Activated CD4-positive, alpha-beta T cell treated with anti-CD3 and anti-CD28 coated beads, Interleukin-2, amount 10 ng/mL, durations not matched to agents 7 days and 5 days (primary cell): Measurements from ENCODE around the gene BCL2. TPM values are rescaled to one million over a fixed set of nuclear protein-coding genes. Genes with fewer than 3 reads are reported as not detected.

Source experiments
- CTCF ChIA-PET: fragments of 350-600 bp; sonication (Branson Sonifier 250); formaldehyde crosslinking; loops from one replicate; lab custom pipeline; 2021; ENCODE audit warnings: antibody characterized with exemption; lab: Charles Lee
- POLR2A ChIA-PET: fragments of 350-600 bp; sonication (Branson Sonifier 250); formaldehyde crosslinking; loops from one replicate; lab custom pipeline; 2021; ENCODE audit warnings: antibody characterized with exemption; lab: Charles Lee
- DNase-seq: peaks from one replicate; pipeline ENCODE4 v3.0.0-alpha.2; 2020
- H3K27ac Mint-ChIP-seq: one replicate; pipeline ENCODE4 v1.8.0; 2021; ENCODE audit warnings: mild to moderate bottlenecking, moderate library complexity, mixed read lengths
- H3K27me3 Mint-ChIP-seq: one replicate; pipeline ENCODE4 v1.8.0; 2021; ENCODE audit warnings: mixed read lengths
- H3K36me3 Mint-ChIP-seq: one replicate; pipeline ENCODE4 v1.8.0; 2021; ENCODE audit warnings: low read depth, mixed read lengths
- H3K4me1 Mint-ChIP-seq: one replicate; pipeline ENCODE4 v1.8.0; 2021; ENCODE audit warnings: mixed read lengths
- H3K4me3 Mint-ChIP-seq: one replicate; pipeline ENCODE4 v1.8.0; 2021; ENCODE audit warnings: mild to moderate bottlenecking, moderate library complexity, mixed read lengths
- H3K9me3 Mint-ChIP-seq: one replicate; pipeline ENCODE4 v1.8.0; 2021; ENCODE audit warnings: mixed read lengths
- total RNA-seq, 2 experiments: library from RNA; stranded (reverse); gene quantifications; one replicate each; pipeline ENCODE4 v1.2.3, GENCODE V29; 2021

BCL2 gene
- total RNA-seq, 2 experiments from 2014 or later: 113 to 119 TPM

- CTCF ChIA-PET: interaction anchor here (0.7 kb wide), 1 partner anchor 176 kb away, joined by 3 read pairs; no protein-coding TSS in a partner anchor
- peaks cover 60% of the 10 kb centered on the region for H3K36me3 Mint-ChIP-seq
- H3K4me1 Mint-ChIP-seq: peaks cover 62% of the 10 kb centered on the region
- POLR2A ChIA-PET: no interaction called here
- no peaks in the 10 kb centered on the region for H3K27me3 Mint-ChIP-seq
- no peak overlapping the region for H3K27ac Mint-ChIP-seq
- H3K4me3 Mint-ChIP-seq: no peak overlapping the region
- no peak for DNase-seq
- no peaks in the 10 kb centered on the region for H3K9me3 Mint-ChIP-seq
Measured at GRCh38 chr18:63166142-63166541, 153.4 kb downstream of the BCL2 start.

GRCh38 chr18:63164396-63164795, 155.2 kb downstream of the BCL2 start:
- H3K4me3 Mint-ChIP-seq: no peak overlapping the region
- ChIA-PET CTCF (interaction anchor here (1.2 to 2.7 kb wide), 3 partner anchors 13 to 159 kb away, joined by 3 to 10 read pairs (median 4); no protein-coding TSS in a partner anchor), POLR2A (no interaction called here)
- peaks cover 76% of the 10 kb centered on the region for H3K4me1 Mint-ChIP-seq
- no peak overlapping the region for H3K27ac Mint-ChIP-seq
- H3K27me3 Mint-ChIP-seq: no peaks in the 10 kb centered on the region
- peaks cover 66% of the 10 kb centered on the region for H3K36me3 Mint-ChIP-seq
- no peaks in the 10 kb centered on the region for H3K9me3 Mint-ChIP-seq
- DNase-seq: no peak

- Mint-ChIP-seq H3K9me3 (no peaks in the 10 kb centered on the region), H3K4me3 (peak overlapping the region; percentile 78), H3K27ac (peak overlapping the region; percentile 95), H3K27me3 (no peaks in the 10 kb centered on the region), H3K4me1 (peaks cover 91% of the 10 kb centered on the region), H3K36me3 (peaks cover 72% of the 10 kb centered on the region)
- CTCF ChIA-PET: interaction anchor here (0.6 to 3.5 kb wide), 8 partner anchors 9 to 1196 kb away, joined by 3 to 13 read pairs (median 3); no protein-coding TSS in a partner anchor
- DNase-seq: no peak
- POLR2A ChIA-PET: interaction anchor here (0.6 kb wide), 1 partner anchor 191 kb away, joined by 3 read pairs; no protein-coding TSS in a partner anchor
Measured at GRCh38 chr18:63162271-63163014, 157.1 kb downstream of the BCL2 start.

GRCh38 chr18:63161761-63162195, 157.8 kb downstream of the BCL2 start:
- peak; percentile 86 for DNase-seq
- H3K4me1 Mint-ChIP-seq: peaks cover 93% of the 10 kb centered on the region
- H3K4me3 Mint-ChIP-seq: peak overlapping the region; percentile 78
- no peaks in the 10 kb centered on the region for H3K9me3 Mint-ChIP-seq
- peaks cover 73% of the 10 kb centered on the region for H3K36me3 Mint-ChIP-seq
- H3K27ac Mint-ChIP-seq: peak overlapping the region; percentile 95
- H3K27me3 Mint-ChIP-seq: no peaks in the 10 kb centered on the region
- POLR2A ChIA-PET: no interaction called here
- CTCF ChIA-PET: interaction anchor here (0.6 to 3.5 kb wide), 5 partner anchors 9 to 1195 kb away, joined by 3 to 13 read pairs (median 3); no protein-coding TSS in a partner anchor

GRCh38 chr18:63161032-63161760, 158.4 kb downstream of the BCL2 start:
- peaks cover 73% of the 10 kb centered on the region for H3K36me3 Mint-ChIP-seq
- peak overlapping the region; percentile 78 for H3K4me3 Mint-ChIP-seq
- H3K27ac Mint-ChIP-seq: peak overlapping the region; percentile 95
- ChIA-PET POLR2A (no interaction called here), CTCF (interaction anchor here (0.6 to 3.5 kb wide), 5 partner anchors 8 to 1194 kb away, joined by 3 to 13 read pairs (median 3); no protein-coding TSS in a partner anchor)
- no peaks in the 10 kb centered on the region for H3K27me3 Mint-ChIP-seq
- DNase-seq: peak; percentile 36
- H3K9me3 Mint-ChIP-seq: no peaks in the 10 kb centered on the region
- H3K4me1 Mint-ChIP-seq: peaks cover 96% of the 10 kb centered on the region

- ChIA-PET POLR2A (no interaction called here), CTCF (interaction anchor here (3.5 kb wide), 1 partner anchor 157 kb away, joined by 13 read pairs; no protein-coding TSS in a partner anchor)
- no peak for DNase-seq
- Mint-ChIP-seq H3K27ac (peak overlapping the region; percentile 95), H3K27me3 (no peaks in the 10 kb centered on the region), H3K4me3 (peak overlapping the region; percentile 78), H3K36me3 (peaks cover 66% of the 10 kb centered on the region), H3K9me3 (no peaks in the 10 kb centered on the region), H3K4me1 (peaks cover 97% of the 10 kb centered on the region)
Measured at GRCh38 chr18:63160172-63160995, 159.2 kb downstream of the BCL2 start.

- peak overlapping the region; percentile 95 for H3K27ac Mint-ChIP-seq
- no peak for DNase-seq
- H3K4me3 Mint-ChIP-seq: peak overlapping the region; percentile 78
- H3K9me3 Mint-ChIP-seq: no peaks in the 10 kb centered on the region
- H3K36me3 Mint-ChIP-seq: peaks cover 69% of the 10 kb centered on the region
- peaks cover 100% of the 10 kb centered on the region for H3K4me1 Mint-ChIP-seq
- ChIA-PET POLR2A (no interaction called here), CTCF (no interaction called here)
- no peaks in the 10 kb centered on the region for H3K27me3 Mint-ChIP-seq
Measured at GRCh38 chr18:63159590-63159989, 160.0 kb downstream of the BCL2 start.

GRCh38 chr18:63158676-63159291, 160.8 kb downstream of the BCL2 start:
- no peaks in the 10 kb centered on the region for H3K9me3 Mint-ChIP-seq
- ChIA-PET POLR2A (no interaction called here), CTCF (interaction anchor here (0.7 to 1.5 kb wide), 2 partner anchors 20 to 24 kb away, joined by 3 read pairs; no protein-coding TSS in a partner anchor)
- no peak for DNase-seq
- H3K36me3 Mint-ChIP-seq: peaks cover 70% of the 10 kb centered on the region
- no peaks in the 10 kb centered on the region for H3K27me3 Mint-ChIP-seq
- H3K4me3 Mint-ChIP-seq: peak overlapping the region; percentile 78
- peaks cover 100% of the 10 kb centered on the region for H3K4me1 Mint-ChIP-seq
- H3K27ac Mint-ChIP-seq: peak overlapping the region; percentile 90

GRCh38 chr18:63158012-63158631, 161.4 kb downstream of the BCL2 start:
- Mint-ChIP-seq H3K27me3 (no peaks in the 10 kb centered on the region), H3K27ac (peak overlapping the region; percentile 90), H3K9me3 (no peaks in the 10 kb centered on the region), H3K4me3 (peak overlapping the region; percentile 78), H3K4me1 (peaks cover 100% of the 10 kb centered on the region), H3K36me3 (peaks cover 68% of the 10 kb centered on the region)
- POLR2A ChIA-PET: no interaction called here
- DNase-seq: no peak
- CTCF ChIA-PET: interaction anchor here (0.7 to 1.5 kb wide), 3 partner anchors 19 to 166 kb away, joined by 3 read pairs; no protein-coding TSS in a partner anchor

GRCh38 chr18:63157293-63158011, 162.1 kb downstream of the BCL2 start:
- POLR2A ChIA-PET: no interaction called here
- peaks cover 100% of the 10 kb centered on the region for H3K4me1 Mint-ChIP-seq
- peaks cover 67% of the 10 kb centered on the region for H3K36me3 Mint-ChIP-seq
- H3K27ac Mint-ChIP-seq: peak overlapping the region; percentile 90
- DNase-seq: peak; percentile 23
- H3K4me3 Mint-ChIP-seq: peak overlapping the region; percentile 78
- CTCF ChIA-PET: interaction anchor here (0.9 to 4.6 kb wide), 4 partner anchors 23 to 167 kb away, joined by 3 to 37 read pairs (median 3); partner anchors contain the start of gene BCL2
- no peaks in the 10 kb centered on the region for H3K9me3 Mint-ChIP-seq
- no peaks in the 10 kb centered on the region for H3K27me3 Mint-ChIP-seq
